Astrocyte (in vitro differentiated cells and primary cell): ENCODE results near the gene SH3BP2. TPM values are rescaled to one million over a fixed set of nuclear protein-coding genes. Genes with fewer than 3 reads are reported as not detected.

Source experiments
- DNase-seq: peaks from one replicate; pipeline ENCODE4 v3.0.0-alpha.2; 2010; ENCODE audit warnings: low read depth
- FAIRE-seq: peaks from 2 replicates; lab custom pipeline; 2011; peaks lifted over from hg19 to GRCh38; lab: Jason Lieb, UNC
- H2AFZ ChIP-seq: 2 replicates; pipeline ENCODE4 v1.6.0; 2012; ENCODE audit warnings: low read depth, low read length, inconsistent platforms
- H3K27ac ChIP-seq: 2 replicates; pipeline ENCODE4 v1.5.1; 2011; ENCODE audit warnings: low read depth, low read length, inconsistent platforms
- H3K27me3 ChIP-seq: 2 replicates; pipeline ENCODE4 v1.6.0; 2011; ENCODE audit warnings: low read length, inconsistent platforms; ENCODE audit not compliant: insufficient read depth
- H3K36me3 ChIP-seq: 2 replicates; pipeline ENCODE4 v1.5.1; 2011; ENCODE audit warnings: low read length, inconsistent platforms; ENCODE audit not compliant: insufficient read depth
- H3K4me1 ChIP-seq: 2 replicates; pipeline ENCODE4 v1.5.1; 2011; ENCODE audit warnings: low read length, inconsistent platforms; ENCODE audit not compliant: insufficient read depth
- H3K4me2 ChIP-seq: 2 replicates; pipeline ENCODE4 v1.6.0; 2012; ENCODE audit warnings: low read length, inconsistent platforms
- H3K4me3 ChIP-seq: 2 replicates; pipeline ENCODE4 v1.5.1; 2011; ENCODE audit warnings: low read depth, mild to moderate bottlenecking, low read length, inconsistent platforms; ENCODE audit not compliant: insufficient read depth
- H3K79me2 ChIP-seq: 2 replicates; pipeline ENCODE4 v1.6.0; 2012; ENCODE audit warnings: mild to moderate bottlenecking, low read length, inconsistent platforms; ENCODE audit not compliant: insufficient read depth
- H3K9ac ChIP-seq: 2 replicates; pipeline ENCODE4 v1.6.0; 2012; ENCODE audit warnings: mild to moderate bottlenecking, low read length, inconsistent platforms
- H3K9me3 ChIP-seq: 2 replicates; pipeline ENCODE4 v1.5.1; 2012; ENCODE audit warnings: low read depth, mild to moderate bottlenecking, low read length, inconsistent platforms; ENCODE audit not compliant: insufficient read depth
- H4K20me1 ChIP-seq: 2 replicates; pipeline ENCODE4 v1.6.0; 2012; ENCODE audit warnings: low read length, inconsistent platforms; ENCODE audit not compliant: insufficient read depth
- H3K27ac Mint-ChIP-seq: one replicate; pipeline ENCODE4 v1.8.0; 2021; ENCODE audit warnings: mild to moderate bottlenecking, mixed read lengths; ENCODE audit not compliant: unreplicated experiment
- H3K27me3 Mint-ChIP-seq: one replicate; pipeline ENCODE4 v1.8.0; 2021; ENCODE audit warnings: low read depth, mixed read lengths; ENCODE audit not compliant: unreplicated experiment
- H3K36me3 Mint-ChIP-seq: one replicate; pipeline ENCODE4 v1.8.0; 2021; ENCODE audit warnings: low read depth, mixed read lengths; ENCODE audit not compliant: unreplicated experiment
- H3K4me1 Mint-ChIP-seq: one replicate; pipeline ENCODE4 v1.8.0; 2021; ENCODE audit warnings: low read depth, mixed read lengths; ENCODE audit not compliant: unreplicated experiment
- H3K4me3 Mint-ChIP-seq: one replicate; pipeline ENCODE4 v1.8.0; 2021; ENCODE audit warnings: mild to moderate bottlenecking, moderate library complexity, mixed read lengths; ENCODE audit not compliant: unreplicated experiment
- H3K9me3 Mint-ChIP-seq: one replicate; pipeline ENCODE4 v1.8.0; 2021; ENCODE audit warnings: mild to moderate bottlenecking, mixed read lengths; ENCODE audit not compliant: unreplicated experiment
- EZH2 ChIP-seq: IDR thresholded peaks from 2 replicates; pipeline ENCODE4 v1.6.1; 2012; ENCODE audit warnings: mild to moderate bottlenecking, low read length, inconsistent platforms; ENCODE audit not compliant: insufficient read depth
- total RNA-seq: library from RNA; stranded (reverse); gene quantifications from 2 replicates; pipeline ENCODE4 v1.2.1, GENCODE V29; 2021
- TF ChIP-seq, protein P1 (sequence below): IDR thresholded peaks from 2 replicates; pipeline ENCODE4 v1.5.1; 2011; ENCODE audit warnings: low read depth, mild to moderate bottlenecking, inconsistent platforms, low read length, moderate library complexity; ENCODE audit not compliant: insufficient read depth

SH3BP2 gene
- total RNA-seq, 1 donor from 2014 or later: 33.7 TPM

DNA sequence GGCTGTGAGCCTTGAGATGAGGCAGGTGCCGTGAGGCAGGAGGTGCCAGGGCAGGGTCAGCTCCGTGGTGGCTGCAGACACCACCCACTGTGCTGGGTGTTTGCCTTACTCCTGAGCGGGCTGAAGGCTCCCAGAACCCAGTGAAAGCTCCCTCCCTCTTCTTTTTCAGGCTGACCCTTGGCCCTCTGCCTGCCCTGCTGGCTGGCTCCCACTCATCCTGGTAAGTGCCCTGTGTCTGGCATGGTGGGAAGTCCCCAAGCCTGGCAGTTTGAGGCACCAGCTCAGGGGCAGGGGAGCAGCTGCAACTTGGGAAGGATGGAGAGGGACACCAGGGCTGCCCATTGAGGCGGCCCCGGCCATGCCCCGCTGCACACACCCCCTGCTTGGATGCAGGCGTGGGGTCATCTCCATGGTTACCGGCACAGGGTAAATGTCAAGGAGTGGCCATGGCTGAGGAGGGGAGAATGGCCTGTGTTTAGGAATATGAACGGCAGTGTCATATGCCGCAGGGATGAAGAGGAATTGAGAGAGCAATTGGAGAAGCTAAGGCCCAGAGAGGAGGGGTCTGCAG, 16.8 kb downstream of the SH3BP2 start:
- TF ChIP-seq, protein P1, sequence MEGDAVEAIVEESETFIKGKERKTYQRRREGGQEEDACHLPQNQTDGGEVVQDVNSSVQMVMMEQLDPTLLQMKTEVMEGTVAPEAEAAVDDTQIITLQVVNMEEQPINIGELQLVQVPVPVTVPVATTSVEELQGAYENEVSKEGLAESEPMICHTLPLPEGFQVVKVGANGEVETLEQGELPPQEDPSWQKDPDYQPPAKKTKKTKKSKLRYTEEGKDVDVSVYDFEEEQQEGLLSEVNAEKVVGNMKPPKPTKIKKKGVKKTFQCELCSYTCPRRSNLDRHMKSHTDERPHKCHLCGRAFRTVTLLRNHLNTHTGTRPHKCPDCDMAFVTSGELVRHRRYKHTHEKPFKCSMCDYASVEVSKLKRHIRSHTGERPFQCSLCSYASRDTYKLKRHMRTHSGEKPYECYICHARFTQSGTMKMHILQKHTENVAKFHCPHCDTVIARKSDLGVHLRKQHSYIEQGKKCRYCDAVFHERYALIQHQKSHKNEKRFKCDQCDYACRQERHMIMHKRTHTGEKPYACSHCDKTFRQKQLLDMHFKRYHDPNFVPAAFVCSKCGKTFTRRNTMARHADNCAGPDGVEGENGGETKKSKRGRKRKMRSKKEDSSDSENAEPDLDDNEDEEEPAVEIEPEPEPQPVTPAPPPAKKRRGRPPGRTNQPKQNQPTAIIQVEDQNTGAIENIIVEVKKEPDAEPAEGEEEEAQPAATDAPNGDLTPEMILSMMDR: no peak
- TF ChIP-seq EZH2: no peak
- Histone ChIP-seq H3K4me3 (no peak overlapping the region), H3K9me3 (no peaks in the 10 kb centered on the region), H3K9ac (no peak overlapping the region), H3K4me1 (peaks cover 17% of the 10 kb centered on the region), H3K79me2 (peaks cover 12% of the 10 kb centered on the region), H3K27me3 (no peaks in the 10 kb centered on the region), H2AFZ (no peak overlapping the region), H4K20me1 (peaks cover 12% of the 10 kb centered on the region), H3K27ac (no peak overlapping the region), H3K4me2 (no peak overlapping the region), H3K36me3 (no peaks in the 10 kb centered on the region)
- Mint-ChIP-seq H3K4me1 (peaks cover 11% of the 10 kb centered on the region), H3K9me3 (peaks cover 3% of the 10 kb centered on the region), H3K4me3 (no peak overlapping the region), H3K27ac (no peak overlapping the region), H3K36me3 (peaks cover 20% of the 10 kb centered on the region), H3K27me3 (peaks cover 4% of the 10 kb centered on the region)
- FAIRE-seq (no peak), DNase-seq (no peak)

DNA sequence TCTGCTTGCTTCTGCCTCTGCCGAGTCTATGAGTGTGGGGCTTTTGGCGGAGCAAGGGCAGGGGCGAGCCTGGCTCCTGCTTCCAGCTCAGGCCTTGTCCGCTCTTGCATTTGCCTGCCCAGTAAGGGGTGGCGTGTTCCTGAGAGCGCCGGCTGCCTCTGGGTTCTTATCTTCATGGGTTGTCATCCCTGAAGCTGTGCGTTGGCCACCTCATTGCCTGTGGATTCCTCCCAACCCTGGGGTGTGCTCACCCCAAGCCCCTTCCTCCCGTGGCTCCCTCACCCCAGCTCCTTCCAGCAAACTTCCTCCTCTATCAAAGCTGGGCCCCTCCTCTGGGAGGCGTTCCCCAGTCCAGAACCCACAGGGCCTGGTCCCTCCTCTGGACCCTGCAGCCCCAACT, 17.5 kb downstream of the SH3BP2 start:
- Histone ChIP-seq H3K36me3 (no peaks in the 10 kb centered on the region), H3K9ac (no peak overlapping the region), H4K20me1 (peaks cover 12% of the 10 kb centered on the region), H3K4me1 (peaks cover 17% of the 10 kb centered on the region), H3K9me3 (peaks cover under 1% of the 10 kb centered on the region), H3K79me2 (peaks cover 17% of the 10 kb centered on the region), H3K27me3 (no peaks in the 10 kb centered on the region), H3K4me3 (no peak overlapping the region), H3K4me2 (no peak overlapping the region), H2AFZ (no peak overlapping the region), H3K27ac (no peak overlapping the region)
- Mint-ChIP-seq H3K27me3 (peaks cover 4% of the 10 kb centered on the region), H3K27ac (no peak overlapping the region), H3K4me3 (no peak overlapping the region), H3K36me3 (peaks cover 20% of the 10 kb centered on the region), H3K4me1 (peaks cover 11% of the 10 kb centered on the region), H3K9me3 (peaks cover 3% of the 10 kb centered on the region)
- DNase-seq (no peak), FAIRE-seq (no peak)
- TF ChIP-seq EZH2: no peak
- TF ChIP-seq, protein P1: no peak
